HepG2 (cell line): Measurements from ENCODE around the gene GTPBP6. TPM values are rescaled to one million over a fixed set of nuclear protein-coding genes. Genes with fewer than 3 reads are reported as not detected.

Experiments used
- CBX5 ChIP-seq: sonication (generic); formaldehyde crosslinking; IDR thresholded peaks from 2 replicates; pipeline ENCODE4 v1.4.0; 2020; ENCODE audit warnings: missing genetic modification reagents, borderline replicate concordance
- CENPX ChIP-seq: sonication (generic); formaldehyde crosslinking; IDR thresholded peaks from 2 replicates; pipeline ENCODE4 v1.9.0; 2021; ENCODE audit warnings: mild to moderate bottlenecking, missing genetic modification reagents, moderate library complexity
- HHEX ChIP-seq: IDR thresholded peaks from 2 replicates; pipeline ENCODE4 v1.6.1; 2016; ENCODE audit warnings: control low read depth
- JARID2 ChIP-seq: sonication (generic); formaldehyde crosslinking; IDR thresholded peaks from 2 replicates; pipeline ENCODE4 v1.8.1; 2023; ENCODE audit warnings: missing genetic modification reagents, inconsistent platforms; ENCODE audit not compliant: insufficient replicate concordance
- KLF12 ChIP-seq: sonication (generic); formaldehyde crosslinking; IDR thresholded peaks from 2 replicates; pipeline ENCODE4 v1.4.0; 2020; ENCODE audit warnings: missing genetic modification reagents, borderline replicate concordance
- NCOR1 ChIP-seq: fragments of 200-600 bp; sonication (generic); IDR thresholded peaks from 2 replicates; pipeline ENCODE4 v1.7.0; 2017; ENCODE audit warnings: antibody characterized with exemption, low read length, borderline replicate concordance
- NFATC3 ChIP-seq: sonication (generic); formaldehyde crosslinking; IDR thresholded peaks from 2 replicates; pipeline ENCODE4 v1.5.1; 2020; ENCODE audit warnings: mild to moderate bottlenecking, missing genetic modification reagents
- SETDB1 ChIP-seq: sonication (generic); formaldehyde crosslinking; IDR thresholded peaks from 2 replicates; pipeline ENCODE4 v1.5.1; 2020; ENCODE audit warnings: missing genetic modification reagents, mild to moderate bottlenecking, borderline replicate concordance
- SMYD3 ChIP-seq: sonication (generic); formaldehyde crosslinking; IDR thresholded peaks from 2 replicates; pipeline ENCODE4 v1.8.1; 2023; ENCODE audit warnings: mild to moderate bottlenecking, missing genetic modification reagents
- SYNCRIP ChIP-seq: fragments of 200-400 bp; formaldehyde crosslinking; IDR thresholded peaks from 2 replicates; pipeline ENCODE4 v1.6.1; 2018; ENCODE audit warnings: mild to moderate bottlenecking, low read depth, low read length; ENCODE audit not compliant: insufficient read depth
- TEAD3 ChIP-seq: optimal IDR thresholded peaks from 2 replicates; pipeline ENCODE3; 2016; ENCODE audit warnings: borderline replicate concordance
- TRIM24 ChIP-seq: sonication (generic); formaldehyde crosslinking; IDR thresholded peaks from 2 replicates; pipeline ENCODE4 v1.8.0; 2022; ENCODE audit warnings: mild to moderate bottlenecking, missing genetic modification reagents
- ZBTB21 ChIP-seq: sonication (generic); formaldehyde crosslinking; IDR thresholded peaks from 2 replicates; pipeline ENCODE4 v1.4.0; 2020; ENCODE audit warnings: missing genetic modification reagents
- ZBTB42 ChIP-seq: sonication (generic); formaldehyde crosslinking; IDR thresholded peaks from 2 replicates; pipeline ENCODE4 v1.5.0; 2020; ENCODE audit warnings: mild to moderate bottlenecking, missing genetic modification reagents
- ZNF20 ChIP-seq: sonication (generic); formaldehyde crosslinking; IDR thresholded peaks from 2 replicates; pipeline ENCODE4 v1.4.0; 2020; ENCODE audit warnings: mild to moderate bottlenecking, moderate library complexity, missing genetic modification reagents
- ZNF326 ChIP-seq: sonication (generic); formaldehyde crosslinking; IDR thresholded peaks from 2 replicates; pipeline ENCODE4 v1.4.0; 2020; ENCODE audit warnings: missing genetic modification reagents, borderline replicate concordance
- ZNF343 ChIP-seq: sonication (generic); formaldehyde crosslinking; IDR thresholded peaks from 2 replicates; pipeline ENCODE4 v1.4.0; 2020; ENCODE audit warnings: mild to moderate bottlenecking, missing genetic modification reagents
- ZNF549 ChIP-seq: sonication (generic); formaldehyde crosslinking; IDR thresholded peaks from 2 replicates; pipeline ENCODE4 v1.5.0; 2020; ENCODE audit warnings: missing genetic modification reagents
- ZNF567 ChIP-seq: sonication (generic); formaldehyde crosslinking; IDR thresholded peaks from 2 replicates; pipeline ENCODE4 v1.8.1; 2023; ENCODE audit warnings: mild to moderate bottlenecking, missing genetic modification reagents, borderline replicate concordance
- ZNF619 ChIP-seq: sonication (generic); formaldehyde crosslinking; IDR thresholded peaks from 2 replicates; pipeline ENCODE4 v1.4.0; 2020; ENCODE audit warnings: mild to moderate bottlenecking, missing genetic modification reagents
- ZNF674 ChIP-seq: sonication (generic); formaldehyde crosslinking; IDR thresholded peaks from 2 replicates; pipeline ENCODE4 v1.5.0; 2020; ENCODE audit warnings: low read depth, mild to moderate bottlenecking, missing genetic modification reagents
- polyA plus RNA-seq, 8 experiments: library from polyadenylated mRNA; depleted of rRNA in 3 of 8; stranded (reverse) in 7 of 8; unstranded in 1 of 8; fragments of >200 nt; fragmentation: Illumina TruSeq in 4 of 8; extraction: Trizol in 4 of 8; gene quantifications; 2 replicates each; pipeline versions ENCODE4 v1.2.1 to v1.2.3, GENCODE V29; 2011 to 2016; ENCODE audit warnings: low read depth in 4 of 8, missing spikeins in 1 of 8, mixed read lengths in 1 of 8; ENCODE audit not compliant: insufficient read depth in 1 of 8
- total RNA-seq, 5 experiments: library from RNA; depleted of rRNA; stranded (reverse); fragments of >200 nt; fragmentation: Illumina TruSeq; extraction: Trizol; gene quantifications; 2 replicates each; pipeline ENCODE4 v1.2.3, GENCODE V29; 2016; ENCODE audit warnings: low read depth in 1 of 5
- TF ChIP-seq, protein P1 (sequence below): sonication (generic); formaldehyde crosslinking; IDR thresholded peaks from 2 replicates; pipeline ENCODE4 v1.8.0; 2023; ENCODE audit warnings: mild to moderate bottlenecking, missing genetic modification reagents
- TF ChIP-seq, protein P2 (sequence below): sonication (generic); formaldehyde crosslinking; IDR thresholded peaks from 2 replicates; pipeline ENCODE4 v1.5.0; 2020; ENCODE audit warnings: mild to moderate bottlenecking, missing genetic modification reagents, borderline replicate concordance
- TF ChIP-seq, protein P3 (sequence below): sonication (generic); formaldehyde crosslinking; IDR thresholded peaks from 2 replicates; pipeline ENCODE4 v1.5.1; 2020; ENCODE audit warnings: mild to moderate bottlenecking, missing genetic modification reagents, borderline replicate concordance
- TF ChIP-seq, protein P4 (sequence below): sonication (generic); formaldehyde crosslinking; IDR thresholded peaks from 2 replicates; pipeline ENCODE4 v1.5.1; 2020; ENCODE audit warnings: missing genetic modification reagents, mild to moderate bottlenecking, borderline replicate concordance
- TF ChIP-seq, protein P5 (sequence below): sonication (generic); formaldehyde crosslinking; IDR thresholded peaks from 2 replicates; pipeline ENCODE4 v1.8.1; 2023; ENCODE audit warnings: mild to moderate bottlenecking, missing genetic modification reagents

The GTPBP6 gene
- total and polyA plus RNA-seq, 2 of the 13 experiments (the other 11 are each of a cell fraction or from before 2014, with no cell fraction given), result 20.2 to 39.6 TPM

DNA sequence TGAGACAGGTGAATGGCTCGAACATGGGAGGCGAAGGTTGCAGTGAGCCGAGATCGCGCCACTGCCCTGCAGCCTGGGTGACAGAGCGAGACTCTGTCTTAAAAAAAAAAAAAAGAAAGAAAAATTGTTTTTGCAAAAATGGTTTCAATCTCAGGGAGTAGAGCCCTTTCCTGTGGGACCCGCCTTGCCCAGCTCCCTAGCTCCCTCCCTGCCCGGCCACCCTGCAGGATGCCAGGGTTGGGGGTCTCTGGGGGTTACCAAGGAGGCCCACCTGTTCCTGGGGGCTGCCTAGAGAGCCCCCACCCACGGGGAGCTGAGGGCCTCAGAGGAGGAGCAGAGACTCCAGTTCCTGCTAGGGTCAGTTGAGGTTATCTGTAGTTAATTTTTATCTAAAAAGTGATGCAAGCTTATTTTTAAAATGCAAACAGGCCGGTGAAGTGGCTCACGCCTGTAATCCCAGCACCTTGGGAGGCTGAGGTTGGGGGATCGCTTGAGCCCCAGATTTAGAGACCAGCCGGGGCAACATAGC, 56.2 kb downstream of the GTPBP6 start (continued):
- TF ChIP-seq, protein P1, sequence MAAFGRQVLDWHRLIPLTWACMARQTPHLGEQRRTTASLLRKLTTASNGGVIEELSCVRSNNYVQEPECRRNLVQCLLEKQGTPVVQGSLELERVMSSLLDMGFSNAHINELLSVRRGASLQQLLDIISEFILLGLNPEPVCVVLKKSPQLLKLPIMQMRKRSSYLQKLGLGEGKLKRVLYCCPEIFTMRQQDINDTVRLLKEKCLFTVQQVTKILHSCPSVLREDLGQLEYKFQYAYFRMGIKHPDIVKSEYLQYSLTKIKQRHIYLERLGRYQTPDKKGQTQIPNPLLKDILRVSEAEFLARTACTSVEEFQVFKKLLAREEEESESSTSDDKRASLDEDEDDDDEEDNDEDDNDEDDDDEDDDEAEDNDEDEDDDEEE (CRISPR knock-in tag), result no peak
- TF ChIP-seq TRIM24 (CRISPR knock-in tag) (no peak), ZNF619 (CRISPR knock-in tag) (no peak), JARID2 (no peak), ZBTB42 (CRISPR knock-in tag) (no peak), NCOR1 (peak; percentile 68; the same call in 1 of the 2 replicates), TEAD3 (no peak), CBX5 (CRISPR knock-in tag) (no peak), ZNF326 (CRISPR knock-in tag) (no peak), NFATC3 (CRISPR knock-in tag) (no peak), SETDB1 (no peak), ZNF549 (CRISPR knock-in tag) (no peak), ZNF674 (CRISPR knock-in tag) (no peak), SYNCRIP (no peak), KLF12 (CRISPR knock-in tag) (no peak), SMYD3 (CRISPR knock-in tag) (no peak), ZBTB21 (CRISPR knock-in tag) (no peak), CENPX (CRISPR knock-in tag) (no peak), ZNF343 (CRISPR knock-in tag) (no peak), ZNF20 (no peak), ZNF567 (CRISPR knock-in tag) (no peak), HHEX (CRISPR knock-in tag) (no peak)
- TF ChIP-seq, protein P2, sequence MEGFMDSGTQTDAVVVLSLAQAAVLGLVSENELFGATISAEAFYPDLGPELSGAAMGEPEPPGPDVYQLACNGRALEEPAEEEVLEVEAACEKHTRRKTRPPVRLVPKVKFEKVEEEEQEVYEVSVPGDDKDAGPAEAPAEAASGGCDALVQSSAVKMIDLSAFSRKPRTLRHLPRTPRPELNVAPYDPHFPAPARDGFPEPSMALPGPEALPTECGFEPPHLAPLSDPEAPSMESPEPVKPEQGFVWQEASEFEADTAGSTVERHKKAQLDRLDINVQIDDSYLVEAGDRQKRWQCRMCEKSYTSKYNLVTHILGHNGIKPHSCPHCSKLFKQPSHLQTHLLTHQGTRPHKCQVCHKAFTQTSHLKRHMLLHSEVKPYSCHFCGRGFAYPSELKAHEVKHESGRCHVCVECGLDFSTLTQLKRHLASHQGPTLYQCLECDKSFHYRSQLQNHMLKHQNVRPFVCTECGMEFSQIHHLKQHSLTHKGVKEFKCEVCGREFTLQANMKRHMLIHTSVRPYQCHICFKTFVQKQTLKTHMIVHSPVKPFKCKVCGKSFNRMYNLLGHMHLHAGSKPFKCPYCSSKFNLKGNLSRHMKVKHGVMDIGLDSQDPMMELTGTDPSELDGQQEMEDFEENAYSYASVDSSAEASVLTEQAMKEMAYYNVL, result no peak
- TF ChIP-seq, protein P3, sequence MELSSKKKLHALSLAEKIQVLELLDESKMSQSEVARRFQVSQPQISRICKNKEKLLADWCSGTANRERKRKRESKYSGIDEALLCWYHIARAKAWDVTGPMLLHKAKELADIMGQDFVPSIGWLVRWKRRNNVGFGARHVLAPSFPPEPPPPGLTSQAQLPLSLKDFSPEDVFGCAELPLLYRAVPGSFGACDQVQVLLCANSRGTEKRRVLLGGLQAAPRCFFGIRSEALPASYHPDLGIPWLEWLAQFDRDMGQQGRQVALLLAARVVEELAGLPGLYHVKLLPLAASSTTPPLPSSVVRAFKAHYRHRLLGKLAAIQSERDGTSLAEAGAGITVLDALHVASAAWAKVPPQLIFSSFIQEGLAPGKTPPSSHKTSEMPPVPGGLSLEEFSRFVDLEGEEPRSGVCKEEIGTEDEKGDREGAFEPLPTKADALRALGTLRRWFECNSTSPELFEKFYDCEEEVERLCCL, result no peak
- TF ChIP-seq, protein P4, sequence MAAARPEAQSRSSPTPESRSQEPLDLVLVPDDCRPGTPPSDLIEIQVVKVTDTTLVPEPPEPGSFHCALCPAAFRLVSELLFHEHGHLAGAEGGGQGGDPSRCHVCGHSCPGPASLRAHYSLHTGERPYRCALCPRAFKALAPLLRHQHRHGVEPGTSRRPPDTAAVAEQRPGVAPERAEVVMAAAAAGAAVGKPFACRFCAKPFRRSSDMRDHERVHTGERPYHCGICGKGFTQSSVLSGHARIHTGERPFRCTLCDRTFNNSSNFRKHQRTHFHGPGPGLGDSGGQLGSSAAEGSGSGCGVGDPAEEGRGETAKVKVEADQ (CRISPR knock-in tag), result no peak
- TF ChIP-seq, protein P5, sequence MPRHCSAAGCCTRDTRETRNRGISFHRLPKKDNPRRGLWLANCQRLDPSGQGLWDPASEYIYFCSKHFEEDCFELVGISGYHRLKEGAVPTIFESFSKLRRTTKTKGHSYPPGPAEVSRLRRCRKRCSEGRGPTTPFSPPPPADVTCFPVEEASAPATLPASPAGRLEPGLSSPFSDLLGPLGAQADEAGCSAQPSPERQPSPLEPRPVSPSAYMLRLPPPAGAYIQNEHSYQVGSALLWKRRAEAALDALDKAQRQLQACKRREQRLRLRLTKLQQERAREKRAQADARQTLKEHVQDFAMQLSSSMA (CRISPR knock-in tag), result no peak
